ENCODE measurements around the gene GNA15.

GRCh38 chr19:3106509-3107141 lies 29.2 kb upstream of the GNA15 start:
- no peak for TF ChIP-seq EZH2phosphoT487 (conservative IDR thresholded peaks at IDR 0.05; ENCODE audit: low read length)
- TF ChIP-seq CTCF (IDR thresholded peaks at IDR 0.05; ENCODE audit: insufficient read depth, low read length, poor library complexity, severe bottlenecking) = no peak
